Endothelial cell of umbilical vein (primary cell): Measurements from ENCODE around the gene MED27. TPM values are rescaled to one million over a fixed set of nuclear protein-coding genes. Genes with fewer than 3 reads are reported as not detected.

Experiments
- BruUV-seq: library from RNA; stranded (reverse); fragments of 400-500 nt; replicated peaks from 2 replicates; lab custom pipeline; 2021; lab: Mats Ljungman, UMichigan
- CTCF ChIA-PET: fragments of 300-600, 350-600 bp; sonication (Branson Sonifier 250); formaldehyde crosslinking; loops from one replicate; lab custom pipeline; 2021; ENCODE audit warnings: antibody characterized with exemption, inconsistent platforms; lab: Charles Lee
- POLR2A ChIA-PET: fragments of 300-600, 350-600 bp; sonication (Branson Sonifier 250); formaldehyde crosslinking; loops from one replicate; lab custom pipeline; 2021; ENCODE audit warnings: antibody characterized with exemption, inconsistent platforms; lab: Charles Lee
- DNase-seq: peaks from one replicate; pipeline ENCODE4 v3.0.0-alpha.2; 2011; ENCODE audit warnings: low read depth, low spot score
- FAIRE-seq: peaks from 2 replicates; lab custom pipeline; 2011; peaks lifted over from hg19 to GRCh38; lab: Jason Lieb, UNC
- H2AFZ ChIP-seq: 2 replicates; pipeline ENCODE4 v1.6.0; 2012; ENCODE audit warnings: low read depth, low read length, control low read depth, inconsistent platforms
- H3K27ac ChIP-seq: 2 replicates; pipeline ENCODE4 v1.5.1; 2011; ENCODE audit warnings: low read depth, mild to moderate bottlenecking, control low read depth, low read length, moderate library complexity; ENCODE audit not compliant: insufficient read depth
- H3K27me3 ChIP-seq, 2 experiments: 2 replicates each; pipeline versions ENCODE4 v1.6.0 to v1.6.1; 2011; ENCODE audit warnings: low read length in 2 of 2, mixed read lengths in 1 of 2; ENCODE audit not compliant: control insufficient read depth in 2 of 2, insufficient read depth in 2 of 2
- H3K36me3 ChIP-seq, 2 experiments: 2 replicates in 1 of 2; 3 replicates in 1 of 2; pipeline ENCODE4 v1.5.1; 2011; ENCODE audit warnings: low read length in 2 of 2, mild to moderate bottlenecking in 1 of 2, moderate library complexity in 1 of 2; ENCODE audit not compliant: control insufficient read depth in 2 of 2, insufficient read depth in 2 of 2; ENCODE audit errors: extremely low read depth in 1 of 2
- H3K4me1 ChIP-seq: 3 replicates; pipeline ENCODE4 v1.5.1; 2011; ENCODE audit warnings: mild to moderate bottlenecking, low read length; ENCODE audit not compliant: control insufficient read depth, insufficient read depth; ENCODE audit errors: extremely low read depth
- H3K4me2 ChIP-seq: 2 replicates; pipeline ENCODE4 v1.6.1; 2011; ENCODE audit warnings: low read length, control low read depth, mixed read lengths; ENCODE audit not compliant: insufficient read depth
- H3K4me3 ChIP-seq, 3 experiments: fragments of 200-600 bp in 1 of 3; sonication (generic), shearing (Covaris generic) in 1 of 3; replicated peaks in 1 of 3; 2 replicates each; pipeline ENCODE4 v1.5.1; 2011 to 2016; ENCODE audit warnings: control low read depth in 3 of 3, low read length in 3 of 3, mild to moderate bottlenecking in 2 of 3, inconsistent platforms in 1 of 3, low read depth in 1 of 3, moderate library complexity in 1 of 3; ENCODE audit not compliant: insufficient read depth in 1 of 3
- H3K79me2 ChIP-seq: 2 replicates; pipeline ENCODE4 v1.6.0; 2012; ENCODE audit warnings: low read length, inconsistent platforms; ENCODE audit not compliant: control insufficient read depth, insufficient read depth
- H3K9ac ChIP-seq: replicated peaks from 2 replicates; pipeline ENCODE3; 2011; ENCODE audit warnings: low read length, control low read depth; ENCODE audit not compliant: insufficient read depth; ENCODE audit errors: extremely low read depth
- H3K9me1 ChIP-seq: replicated peaks from 3 replicates; pipeline ENCODE4 v1.6.0; 2011; ENCODE audit warnings: mild to moderate bottlenecking, low read length; ENCODE audit not compliant: control insufficient read depth, insufficient read depth; ENCODE audit errors: extremely low read depth
- H3K9me3 ChIP-seq: replicated peaks from 2 replicates; pipeline ENCODE4 v1.5.1; 2012; ENCODE audit warnings: low read length, inconsistent platforms; ENCODE audit not compliant: control insufficient read depth, insufficient read depth
- H4K20me1 ChIP-seq: replicated peaks from 2 replicates; pipeline ENCODE3; 2011; ENCODE audit warnings: mild to moderate bottlenecking, low read length; ENCODE audit not compliant: control insufficient read depth, insufficient read depth; ENCODE audit errors: extremely low read depth
- CTCF ChIP-seq, 2 donors: IDR thresholded peaks; 1 replicate in 1 of 2; 2 replicates in 1 of 2; pipeline ENCODE4 v1.5.1; 2011; ENCODE audit warnings: low read length in 2 of 2, mild to moderate bottlenecking in 2 of 2, moderate library complexity in 2 of 2, control low read depth in 1 of 2, inconsistent platforms in 1 of 2, low read depth in 1 of 2; ENCODE audit not compliant: insufficient read depth in 1 of 2; ENCODE audit errors: extremely low read depth in 1 of 2
- EZH2 ChIP-seq: IDR thresholded peaks from 2 replicates; pipeline ENCODE4 v1.6.1; 2012; ENCODE audit warnings: borderline replicate concordance, low read depth, mild to moderate bottlenecking, moderate library complexity, low read length, inconsistent platforms; ENCODE audit not compliant: severe bottlenecking
- FOS ChIP-seq: IDR thresholded peaks from 2 replicates; pipeline ENCODE4 v1.6.1; 2011; ENCODE audit warnings: mild to moderate bottlenecking, low read length, moderate library complexity, borderline replicate concordance; ENCODE audit not compliant: insufficient read depth
- GATA2 ChIP-seq: IDR thresholded peaks from 2 replicates; pipeline ENCODE4 v1.7.0; 2011; ENCODE audit warnings: low read depth, mild to moderate bottlenecking, moderate library complexity, mixed read lengths, low read length; ENCODE audit not compliant: insufficient read length, insufficient read depth
- JUN ChIP-seq: IDR thresholded peaks from 2 replicates; pipeline ENCODE4 v1.6.1; 2011; ENCODE audit warnings: borderline replicate concordance, low read depth; ENCODE audit not compliant: insufficient read length, insufficient read depth
- MAX ChIP-seq: IDR thresholded peaks from 2 replicates; pipeline ENCODE4 v1.6.1; 2011; ENCODE audit not compliant: insufficient read depth, insufficient read length
- MYC ChIP-seq: IDR thresholded peaks from one replicate; pipeline ENCODE4 v1.6.1; 2011; ENCODE audit warnings: mild to moderate bottlenecking, low read depth, low read length
- POLR2AphosphoS5 ChIP-seq: IDR thresholded peaks from 2 replicates; pipeline ENCODE4 v1.6.1; 2012; ENCODE audit warnings: low read depth, mild to moderate bottlenecking, control low read depth, low read length, moderate library complexity; ENCODE audit not compliant: insufficient read depth
- dilution Hi-C: fragments of 300-500 bp; cut with MboI; formaldehyde crosslinking; loops from one replicate; pipeline ENCODE4 v1.15.0; 2019; ENCODE audit warnings: low sequenced_read_pairs; ENCODE audit not compliant: extremely low pct_ligation_motif_present
- intact Hi-C: fragments of 100-400 bp; cut with micrococcal nuclease; formaldehyde crosslinking; loops from one replicate; pipeline ENCODE4 v1.10.0; 2022
- polyA plus RNA-seq, 4 experiments: library from polyadenylated mRNA; depleted of rRNA in 3 of 4; stranded (reverse) in 3 of 4; unstranded in 1 of 4; fragments of >200 nt; gene quantifications; 2 replicates each; pipeline versions ENCODE4 v1.2.1 to v1.2.3, GENCODE V29; 2011 to 2012; ENCODE audit warnings: missing spikeins in 1 of 4
- total RNA-seq: library from RNA; stranded (reverse); gene quantifications from 2 replicates; pipeline ENCODE4 v1.2.3, GENCODE V29; 2021

MED27 gene
- total and polyA plus RNA-seq, 2 donors (not counting 3 experiments of a cell fraction or from before 2014, with no cell fraction given): 27.9 to 47.8 TPM

- no peaks in the 10 kb centered on the region for H3K9me1 ChIP-seq
- no peak overlapping the region for H3K27ac ChIP-seq
- H4K20me1 ChIP-seq: no peaks in the 10 kb centered on the region
- no peak overlapping the region for H2AFZ ChIP-seq
- ChIA-PET CTCF (interaction anchor here (1.1 kb wide), 1 partner anchor 355 kb away, joined by 3 read pairs; no protein-coding TSS in a partner anchor), POLR2A (no interaction called here)
- BruUV-seq: no TSS peak
- no peaks in the 10 kb centered on the region for H3K9me3 ChIP-seq
- H3K27me3 ChIP-seq: peaks cover 0 to 2% of the 10 kb centered on the region in 2 experiments
- H3K4me1 ChIP-seq: no peaks in the 10 kb centered on the region
- H3K4me2 ChIP-seq: no peak overlapping the region
- FAIRE-seq (no peak), DNase-seq (no peak)
- no peaks in the 10 kb centered on the region for H3K79me2 ChIP-seq
- no peaks in the 10 kb centered on the region for H3K36me3 ChIP-seq
- H3K4me3 ChIP-seq: no peak overlapping the region
- TF ChIP-seq POLR2AphosphoS5: no peak
- dilution Hi-C loops (loop anchor here (25.0 kb wide), 1 partner anchor 300 kb away; no protein-coding TSS in a partner anchor), intact Hi-C loops (no loop called here)
- no peak overlapping the region for H3K9ac ChIP-seq
Measured at GRCh38 chr9:131812116-131812790, 267.4 kb downstream of the MED27 start.

GRCh38 chr9:131811405-131811804 lies 268.3 kb downstream of the MED27 start:
- no peak overlapping the region for H2AFZ ChIP-seq
- ChIA-PET CTCF (no interaction called here), POLR2A (no interaction called here)
- no peak overlapping the region for H3K4me3 ChIP-seq
- intact Hi-C loops: no loop called here
- H3K9ac ChIP-seq: no peak overlapping the region
- no peaks in the 10 kb centered on the region for H3K9me3 ChIP-seq
- no peaks in the 10 kb centered on the region for H3K36me3 ChIP-seq
- H3K27ac ChIP-seq: no peak overlapping the region
- H3K4me2 ChIP-seq: no peak overlapping the region
- no peaks in the 10 kb centered on the region for H3K9me1 ChIP-seq
- DNase-seq (no peak), FAIRE-seq (no peak)
- dilution Hi-C loops: loop anchor here (25.0 kb wide), 1 partner anchor 301 kb away; no protein-coding TSS in a partner anchor
- no peaks in the 10 kb centered on the region for H4K20me1 ChIP-seq
- H3K4me1 ChIP-seq: no peaks in the 10 kb centered on the region
- no peaks in the 10 kb centered on the region for H3K79me2 ChIP-seq
- TF ChIP-seq GATA2 (no peak), POLR2AphosphoS5 (no peak), MAX (no peak), CTCF (IDR thresholded peaks at IDR 0.05; ENCODE audit: extremely low read depth in 1 of 2, insufficient read depth in 1 of 2, low read depth in 1 of 2, low read length in 2 of 2) (no peak), JUN (no peak), EZH2 (no peak), FOS (no peak), MYC (no peak)
- peaks cover 0 to 2% of the 10 kb centered on the region in 2 experiments for H3K27me3 ChIP-seq
- no TSS peak for BruUV-seq
